Liver (tissue), 9 donors: Measurements from ENCODE around the gene NDUFA8. TPM values are rescaled to one million over a fixed set of nuclear protein-coding genes. Genes with fewer than 3 reads are reported as not detected.
"Not testable (repeated sequence)": the region's sequence is repeated elsewhere in the genome, so short reads cannot be mapped to it uniquely, and the experiment has no call there.

Experiments used
- DNase-seq: peaks from one replicate; pipeline ENCODE4 v3.0.0-alpha.2; 2017; ENCODE audit warnings: low spot score
- H3K27ac ChIP-seq, 2 donors: one replicate each; pipeline ENCODE4 v1.7.0; 2013; ENCODE audit warnings: inconsistent platforms in 2 of 2, low read length in 2 of 2, control low read depth in 1 of 2, low read depth in 1 of 2, mild to moderate bottlenecking in 1 of 2
- H3K27me3 ChIP-seq, 4 donors: one replicate each; pipeline versions ENCODE4 v1.6.1 to v1.7.0; 2013; ENCODE audit warnings: low read length in 3 of 4, inconsistent platforms in 1 of 4, mild to moderate bottlenecking in 1 of 4, moderate library complexity in 1 of 4; ENCODE audit not compliant: control insufficient read depth in 4 of 4, insufficient read depth in 4 of 4
- H3K36me3 ChIP-seq, 4 donors: one replicate each; pipeline versions ENCODE4 v1.6.1 to v1.7.0; 2013; ENCODE audit warnings: low read length in 3 of 4, mild to moderate bottlenecking in 3 of 4, low read depth in 1 of 4, moderate library complexity in 1 of 4; ENCODE audit not compliant: control insufficient read depth in 4 of 4, insufficient read depth in 3 of 4
- H3K4me1 ChIP-seq, 4 donors: one replicate each; pipeline versions ENCODE4 v1.6.1 to v1.7.0; 2013; ENCODE audit warnings: low read length in 3 of 4, mild to moderate bottlenecking in 3 of 4, moderate library complexity in 1 of 4; ENCODE audit not compliant: control insufficient read depth in 4 of 4, insufficient read depth in 4 of 4
- H3K4me3 ChIP-seq, 3 donors: one replicate each; pipeline versions ENCODE4 v1.6.1 to v1.7.0; 2013; ENCODE audit warnings: low read length in 3 of 3, control low read depth in 1 of 3, low read depth in 1 of 3, mild to moderate bottlenecking in 1 of 3
- H3K9ac ChIP-seq, 2 donors: one replicate each; pipeline ENCODE4 v1.7.0; 2013; ENCODE audit warnings: low read length in 2 of 2, mild to moderate bottlenecking in 2 of 2, moderate library complexity in 2 of 2, control low read depth in 1 of 2, low read depth in 1 of 2
- H3K9me3 ChIP-seq, 4 donors: one replicate each; pipeline versions ENCODE4 v1.6.1 to v1.7.0; 2013; ENCODE audit warnings: low read length in 3 of 4; ENCODE audit not compliant: control insufficient read depth in 4 of 4
- ATF3 ChIP-seq: IDR thresholded peaks from 2 replicates; pipeline ENCODE4 v1.6.1; 2016; ENCODE audit warnings: antibody characterized with exemption
- CTCF ChIP-seq: fragments of 150-350 bp; IDR thresholded peaks from 2 replicates; pipeline ENCODE4 v1.5.1; 2017; ENCODE audit warnings: improper control_type of control experiment, low read depth, low read length; ENCODE audit not compliant: missing input control
- EGR1 ChIP-seq, 2 donors: IDR thresholded peaks; 2 replicates each; pipeline ENCODE4 v1.6.1; 2016 to 2018; ENCODE audit warnings: antibody characterized with exemption in 2 of 2, low read depth in 2 of 2
- FOXA1 ChIP-seq: IDR thresholded peaks from 2 replicates; pipeline ENCODE4 v1.6.1; 2016; ENCODE audit warnings: antibody characterized with exemption
- FOXA2 ChIP-seq: IDR thresholded peaks from 2 replicates; pipeline ENCODE4 v1.6.1; 2016; ENCODE audit warnings: antibody characterized with exemption
- GABPA ChIP-seq, 2 donors: IDR thresholded peaks in 1 of 2; conservative IDR thresholded peaks in 1 of 2; 2 replicates each; pipeline ENCODE4 v1.6.1; 2016; ENCODE audit warnings: antibody characterized with exemption in 2 of 2, mild to moderate bottlenecking in 1 of 2, moderate library complexity in 1 of 2
- HNF4A ChIP-seq, 2 donors: conservative IDR thresholded peaks; 2 replicates each; pipeline ENCODE4 v1.6.1; 2016; ENCODE audit warnings: antibody characterized with exemption in 2 of 2, mild to moderate bottlenecking in 2 of 2
- HNF4G ChIP-seq: IDR thresholded peaks from 2 replicates; pipeline ENCODE4 v1.6.1; 2016; ENCODE audit warnings: antibody characterized with exemption
- JUND ChIP-seq, 2 donors: IDR thresholded peaks; 2 replicates each; pipeline ENCODE4 v1.6.1; 2016; ENCODE audit warnings: antibody characterized with exemption in 2 of 2
- MAX ChIP-seq: IDR thresholded peaks from 2 replicates; pipeline ENCODE4 v1.6.1; 2016; ENCODE audit warnings: antibody characterized with exemption
- NR2F2 ChIP-seq: IDR thresholded peaks from 2 replicates; pipeline ENCODE4 v1.6.1; 2016; ENCODE audit warnings: antibody characterized with exemption
- RAD21 ChIP-seq, 2 donors: IDR thresholded peaks; 2 replicates each; pipeline ENCODE4 v1.6.1; 2016; ENCODE audit warnings: antibody characterized with exemption in 2 of 2, mild to moderate bottlenecking in 2 of 2
- REST ChIP-seq: IDR thresholded peaks from 2 replicates; pipeline ENCODE4 v1.6.1; 2016; ENCODE audit warnings: antibody characterized with exemption, mild to moderate bottlenecking
- RXRA ChIP-seq, 2 donors: IDR thresholded peaks; 2 replicates each; pipeline ENCODE4 v1.6.1; 2017 to 2018; ENCODE audit warnings: antibody characterized with exemption in 2 of 2, mild to moderate bottlenecking in 1 of 2
- SP1 ChIP-seq: IDR thresholded peaks from 2 replicates; pipeline ENCODE4 v1.6.1; 2018; ENCODE audit warnings: antibody characterized with exemption, mild to moderate bottlenecking
- TAF1 ChIP-seq: conservative IDR thresholded peaks from 2 replicates; pipeline ENCODE4 v1.6.1; 2016; ENCODE audit warnings: antibody characterized with exemption, mild to moderate bottlenecking
- YY1 ChIP-seq: IDR thresholded peaks from 2 replicates; pipeline ENCODE4 v1.6.1; 2016; ENCODE audit warnings: antibody characterized with exemption, mild to moderate bottlenecking
- ZBTB33 ChIP-seq: IDR thresholded peaks from 2 replicates; pipeline ENCODE4 v1.6.1; 2016; ENCODE audit warnings: antibody characterized with exemption
- WGBS: extraction: QIAGEN DNeasy Blood & Tissue Kit; methylation state at CpG from one replicate; pipeline ENCODE4 v1.1.7; 2013; 5-methylcytosine and 5-hydroxymethylcytosine counted together
- polyA plus RNA-seq, 2 donors: library from polyadenylated mRNA; stranded (reverse) in 1 of 2; unstranded in 1 of 2; fragments of 200-250 nt in 1 of 2; fragments of >200 nt in 1 of 2; fragmentation: Nextera tagmentation in 1 of 2; extraction: Ambion mirVana in 1 of 2; gene quantifications; one replicate each; pipeline versions ENCODE4 v1.2.1 to v1.2.3, GENCODE V29; 2013 to 2015
- total RNA-seq, 2 donors: library from RNA; depleted of rRNA; stranded (reverse); fragments of >200 nt; gene quantifications; one replicate each; pipeline ENCODE4 v1.2.3, GENCODE V29; 2014
- donor health status: healthy.
- donor health status: healthy.
- donor health status: healthy.
- donor health status: healthy.
- donor health status: healthy.

Gene NDUFA8
- total and polyA plus RNA-seq, 4 donors = 24.9 to 51.9 (median 38.8) TPM

- H3K4me3 ChIP-seq, H3K27me3 ChIP-seq, H3K9me3 ChIP-seq, H3K36me3 ChIP-seq, H3K27ac ChIP-seq, H3K9ac ChIP-seq, DNase-seq, H3K4me1 ChIP-seq: not testable (repeated sequence)
- WGBS = 76% methylated on average over 9 of the region's 9 CpGs
Observed at GRCh38 chr9:122117241-122117640, 42.3 kb downstream of the NDUFA8 start.

- TF ChIP-seq CTCF (no peak), RXRA (IDR thresholded peaks at IDR 0.05) (no peak), YY1 (no peak), EGR1 (IDR thresholded peaks at IDR 0.05; ENCODE audit: low read depth in 2 of 2) (no peak), FOXA2 (no peak), JUND (IDR thresholded peaks at IDR 0.05) (no peak), TAF1 (no peak), GABPA (IDR thresholded peaks at IDR 0.05 in 1 of 2, conservative IDR thresholded peaks at IDR 0.05 in 1 of 2) (no peak), MAX (no peak), REST (no peak), FOXA1 (no peak), ATF3 (no peak), RAD21 (IDR thresholded peaks at IDR 0.05) (no peak), ZBTB33 (no peak), HNF4G (no peak), SP1 (no peak), HNF4A (conservative IDR thresholded peaks at IDR 0.05) (no peak), NR2F2 (no peak)
- no peak overlapping the region for H3K4me3 ChIP-seq
- no peak overlapping the region for H3K9ac ChIP-seq
- H3K27ac ChIP-seq = no peak overlapping the region
- no peaks in the 10 kb centered on the region for H3K27me3 ChIP-seq
- H3K36me3 ChIP-seq = no peaks in the 10 kb centered on the region
- WGBS = 84% methylated on average over 10 of the region's 10 CpGs
- DNase-seq = no peak
- H3K9me3 ChIP-seq = no peaks in the 10 kb centered on the region
- no peaks in the 10 kb centered on the region for H3K4me1 ChIP-seq
Observed at GRCh38 chr9:122116448-122117173, 43.0 kb downstream of the NDUFA8 start.
